K562 (cell line): ENCODE measurements around the gene LAGE3. TPM values are rescaled to one million over a fixed set of nuclear protein-coding genes. Genes with fewer than 3 reads are reported as not detected.
A peak's percentile ranks its signal among the peaks of the same experiment; 100 is the strongest.

Source experiments
- ARHGAP35 ChIP-seq: fragments of 450-650 bp; IDR thresholded peaks from 2 replicates; pipeline ENCODE4 v1.6.1; 2018; ENCODE audit not compliant: partially characterized antibody
- ILF3 ChIP-seq: fragments of 450-650 bp; IDR thresholded peaks from 2 replicates; pipeline ENCODE4 v1.6.1; 2018; ENCODE audit warnings: antibody characterized with exemption, mild to moderate bottlenecking, moderate library complexity, borderline replicate concordance
- KDM2B ChIP-seq: fragments of 250-450 bp; sonication (Bioruptor Pico); IDR thresholded peaks from 2 replicates; pipeline ENCODE4 v1.8.0; 2021; ENCODE audit warnings: mild to moderate bottlenecking, moderate library complexity
- MEIS2 ChIP-seq: fragments of 450-650 bp; IDR thresholded peaks from 2 replicates; pipeline ENCODE4 v1.6.1; 2014; ENCODE audit warnings: mild to moderate bottlenecking; ENCODE audit not compliant: partially characterized antibody
- NRF1 ChIP-seq, 2 experiments: fragments of 450-650 bp; IDR thresholded peaks in 1 of 2; conservative IDR thresholded peaks in 1 of 2; 2 replicates each; pipeline ENCODE4 v1.6.1; 2014; ENCODE audit warnings: mild to moderate bottlenecking in 2 of 2
- PHB ChIP-seq: fragments of 250-450 bp; sonication (Bioruptor Pico); IDR thresholded peaks from 2 replicates; pipeline ENCODE4 v1.5.0; 2021
- POLR2G ChIP-seq: fragments of 200-400 bp; formaldehyde crosslinking; IDR thresholded peaks from 2 replicates; pipeline ENCODE4 v1.6.1; 2017; ENCODE audit warnings: low read depth, mild to moderate bottlenecking, antibody characterized with exemption, low read length, moderate library complexity
- polyA plus RNA-seq, 8 experiments: library from polyadenylated mRNA; depleted of rRNA in 4 of 8; stranded (reverse) in 5 of 8; unstranded in 3 of 8; fragments of >200 nt; fragmentation: Nextera tagmentation in 2 of 8; fragmentation: Illumina TruSeq in 1 of 8; extraction: Ambion mirVana in 2 of 8; extraction: Trizol in 1 of 8; gene quantifications; 2 replicates each; pipeline versions ENCODE4 v1.2.1 to v1.2.3, GENCODE V29; 2011 to 2014; ENCODE audit warnings: inconsistent platforms in 1 of 8, missing spikeins in 1 of 8
- total RNA-seq, 7 experiments: library from RNA; depleted of rRNA in 6 of 7; stranded (reverse); fragments of >200 nt in 6 of 7; fragmentation: Illumina TruSeq in 2 of 7; extraction: Trizol in 2 of 7; gene quantifications; 2 replicates each; pipeline versions ENCODE4 v1.2.1 to v1.2.3, GENCODE V29; 2011 to 2021; ENCODE audit warnings: low replicate concordance in 1 of 7
- TF ChIP-seq, protein P1 (sequence below): fragments of 450-650 bp; IDR thresholded peaks from 2 replicates; pipeline ENCODE4 v1.6.1; 2016; ENCODE audit warnings: low read depth
- TF ChIP-seq, protein P2 (sequence below), 2 experiments: IDR thresholded peaks; 2 replicates each; pipeline ENCODE4 v1.6.1; 2011; ENCODE audit warnings: borderline replicate concordance in 1 of 2, control low read depth in 1 of 2, low read depth in 1 of 2, low read length in 1 of 2, mild to moderate bottlenecking in 1 of 2, mixed read lengths in 1 of 2, moderate library complexity in 1 of 2; ENCODE audit not compliant: insufficient read depth in 1 of 2, insufficient read length in 1 of 2, poor library complexity in 1 of 2, severe bottlenecking in 1 of 2; ENCODE audit errors: extremely low read depth in 1 of 2
- TF ChIP-seq, protein P3 (sequence below), 2 experiments: fragments of 450-650 bp in 1 of 2; IDR thresholded peaks; 2 replicates each; pipeline ENCODE4 v1.6.1; 2011 to 2017; ENCODE audit warnings: low read depth in 2 of 2, antibody characterized with exemption in 1 of 2, borderline replicate concordance in 1 of 2, low read length in 1 of 2, mild to moderate bottlenecking in 1 of 2, mixed read lengths in 1 of 2; ENCODE audit not compliant: control insufficient read depth in 1 of 2
- TF ChIP-seq, protein P4 (sequence below): fragments of 450-650 bp; formaldehyde crosslinking; IDR thresholded peaks from 2 replicates; pipeline ENCODE4 v1.4.0; 2022; ENCODE audit warnings: missing genetic modification characterization

The LAGE3 gene
- total and polyA plus RNA-seq, 9 of the 15 experiments (the other 6 are each of a cell fraction or from before 2014, with no cell fraction given), result 28.2 to 125 (median 35.8) TPM

DNA sequence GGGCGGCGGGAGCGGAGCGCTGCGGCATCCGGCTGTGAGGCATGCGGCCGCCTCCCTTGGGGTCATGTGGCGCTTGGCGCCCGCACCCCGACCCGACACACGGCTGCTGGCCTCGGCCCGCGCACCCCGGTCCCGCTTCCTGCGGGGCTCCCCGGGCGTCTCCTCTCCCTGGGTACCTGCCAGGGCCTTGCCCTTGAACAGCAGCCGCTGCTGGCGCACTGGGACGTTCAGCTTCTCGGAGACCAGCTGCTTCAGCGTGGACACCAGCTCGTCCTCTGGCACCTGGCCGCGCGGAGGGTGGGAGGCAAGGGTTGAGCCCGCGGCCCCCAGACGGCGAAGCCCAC is 6.9 kb upstream of the LAGE3 start (continued):
- no peak for TF ChIP-seq ARHGAP35
- no peak for TF ChIP-seq MEIS2
- TF ChIP-seq, protein P1, sequence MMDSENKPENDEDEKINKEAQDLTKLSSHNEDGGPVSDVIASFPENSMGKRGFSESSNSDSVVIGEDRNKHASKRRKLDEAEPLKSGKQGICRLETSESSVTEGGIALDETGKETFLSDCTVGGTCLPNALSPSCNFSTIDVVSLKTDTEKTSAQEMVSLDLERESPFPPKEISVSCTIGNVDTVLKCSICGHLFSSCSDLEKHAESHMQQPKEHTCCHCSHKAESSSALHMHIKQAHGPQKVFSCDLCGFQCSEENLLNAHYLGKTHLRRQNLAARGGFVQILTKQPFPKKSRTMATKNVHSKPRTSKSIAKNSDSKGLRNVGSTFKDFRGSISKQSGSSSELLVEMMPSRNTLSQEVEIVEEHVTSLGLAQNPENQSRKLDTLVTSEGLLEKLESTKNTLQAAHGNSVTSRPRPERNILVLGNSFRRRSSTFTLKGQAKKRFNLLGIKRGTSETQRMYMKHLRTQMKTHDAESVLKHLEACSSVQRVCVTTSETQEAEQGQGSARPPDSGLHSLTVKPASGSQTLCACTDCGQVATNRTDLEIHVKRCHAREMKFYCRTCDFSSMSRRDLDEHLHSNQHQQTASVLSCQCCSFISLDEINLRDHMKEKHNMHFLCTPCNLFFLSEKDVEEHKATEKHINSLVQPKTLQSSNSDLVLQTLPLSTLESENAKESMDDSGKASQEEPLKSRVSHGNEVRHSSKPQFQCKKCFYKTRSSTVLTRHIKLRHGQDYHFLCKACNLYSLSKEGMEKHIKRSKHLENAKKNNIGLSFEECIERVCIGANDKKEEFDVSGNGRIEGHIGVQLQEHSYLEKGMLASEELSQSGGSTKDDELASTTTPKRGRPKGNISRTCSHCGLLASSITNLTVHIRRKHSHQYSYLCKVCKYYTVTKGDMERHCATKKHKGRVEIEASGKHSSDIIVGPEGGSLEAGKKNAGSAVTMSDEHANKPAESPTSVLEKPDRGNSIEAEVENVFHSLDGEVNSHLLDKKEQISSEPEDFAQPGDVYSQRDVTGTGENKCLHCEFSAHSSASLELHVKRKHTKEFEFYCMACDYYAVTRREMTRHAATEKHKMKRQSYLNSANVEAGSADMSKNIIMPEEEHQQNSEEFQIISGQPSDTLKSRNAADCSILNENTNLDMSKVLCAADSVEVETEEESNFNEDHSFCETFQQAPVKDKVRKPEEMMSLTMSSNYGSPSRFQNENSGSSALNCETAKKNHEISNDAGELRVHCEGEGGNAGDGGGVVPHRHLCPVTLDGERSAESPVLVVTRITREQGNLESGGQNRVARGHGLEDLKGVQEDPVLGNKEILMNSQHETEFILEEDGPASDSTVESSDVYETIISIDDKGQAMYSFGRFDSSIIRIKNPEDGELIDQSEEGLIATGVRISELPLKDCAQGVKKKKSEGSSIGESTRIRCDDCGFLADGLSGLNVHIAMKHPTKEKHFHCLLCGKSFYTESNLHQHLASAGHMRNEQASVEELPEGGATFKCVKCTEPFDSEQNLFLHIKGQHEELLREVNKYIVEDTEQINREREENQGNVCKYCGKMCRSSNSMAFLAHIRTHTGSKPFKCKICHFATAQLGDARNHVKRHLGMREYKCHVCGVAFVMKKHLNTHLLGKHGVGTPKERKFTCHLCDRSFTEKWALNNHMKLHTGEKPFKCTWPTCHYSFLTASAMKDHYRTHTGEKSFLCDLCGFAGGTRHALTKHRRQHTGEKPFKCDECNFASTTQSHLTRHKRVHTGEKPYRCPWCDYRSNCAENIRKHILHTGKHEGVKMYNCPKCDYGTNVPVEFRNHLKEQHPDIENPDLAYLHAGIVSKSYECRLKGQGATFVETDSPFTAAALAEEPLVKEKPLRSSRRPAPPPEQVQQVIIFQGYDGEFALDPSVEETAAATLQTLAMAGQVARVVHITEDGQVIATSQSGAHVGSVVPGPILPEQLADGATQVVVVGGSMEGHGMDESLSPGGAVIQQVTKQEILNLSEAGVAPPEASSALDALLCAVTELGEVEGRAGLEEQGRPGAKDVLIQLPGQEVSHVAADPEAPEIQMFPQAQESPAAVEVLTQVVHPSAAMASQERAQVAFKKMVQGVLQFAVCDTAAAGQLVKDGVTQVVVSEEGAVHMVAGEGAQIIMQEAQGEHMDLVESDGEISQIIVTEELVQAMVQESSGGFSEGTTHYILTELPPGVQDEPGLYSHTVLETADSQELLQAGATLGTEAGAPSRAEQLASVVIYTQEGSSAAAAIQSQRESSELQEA, result no peak
- TF ChIP-seq, protein P2, sequence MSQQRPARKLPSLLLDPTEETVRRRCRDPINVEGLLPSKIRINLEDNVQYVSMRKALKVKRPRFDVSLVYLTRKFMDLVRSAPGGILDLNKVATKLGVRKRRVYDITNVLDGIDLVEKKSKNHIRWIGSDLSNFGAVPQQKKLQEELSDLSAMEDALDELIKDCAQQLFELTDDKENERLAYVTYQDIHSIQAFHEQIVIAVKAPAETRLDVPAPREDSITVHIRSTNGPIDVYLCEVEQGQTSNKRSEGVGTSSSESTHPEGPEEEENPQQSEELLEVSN (IDR thresholded peaks at IDR 0.05; ENCODE audit: borderline replicate concordance in 1 of 2, extremely low read depth in 1 of 2, insufficient read depth in 1 of 2, insufficient read length in 1 of 2, low read depth in 1 of 2, low read length in 1 of 2, poor library complexity in 1 of 2, severe bottlenecking in 1 of 2), result peak; percentile 87 to 98
- TF ChIP-seq, protein P3, sequence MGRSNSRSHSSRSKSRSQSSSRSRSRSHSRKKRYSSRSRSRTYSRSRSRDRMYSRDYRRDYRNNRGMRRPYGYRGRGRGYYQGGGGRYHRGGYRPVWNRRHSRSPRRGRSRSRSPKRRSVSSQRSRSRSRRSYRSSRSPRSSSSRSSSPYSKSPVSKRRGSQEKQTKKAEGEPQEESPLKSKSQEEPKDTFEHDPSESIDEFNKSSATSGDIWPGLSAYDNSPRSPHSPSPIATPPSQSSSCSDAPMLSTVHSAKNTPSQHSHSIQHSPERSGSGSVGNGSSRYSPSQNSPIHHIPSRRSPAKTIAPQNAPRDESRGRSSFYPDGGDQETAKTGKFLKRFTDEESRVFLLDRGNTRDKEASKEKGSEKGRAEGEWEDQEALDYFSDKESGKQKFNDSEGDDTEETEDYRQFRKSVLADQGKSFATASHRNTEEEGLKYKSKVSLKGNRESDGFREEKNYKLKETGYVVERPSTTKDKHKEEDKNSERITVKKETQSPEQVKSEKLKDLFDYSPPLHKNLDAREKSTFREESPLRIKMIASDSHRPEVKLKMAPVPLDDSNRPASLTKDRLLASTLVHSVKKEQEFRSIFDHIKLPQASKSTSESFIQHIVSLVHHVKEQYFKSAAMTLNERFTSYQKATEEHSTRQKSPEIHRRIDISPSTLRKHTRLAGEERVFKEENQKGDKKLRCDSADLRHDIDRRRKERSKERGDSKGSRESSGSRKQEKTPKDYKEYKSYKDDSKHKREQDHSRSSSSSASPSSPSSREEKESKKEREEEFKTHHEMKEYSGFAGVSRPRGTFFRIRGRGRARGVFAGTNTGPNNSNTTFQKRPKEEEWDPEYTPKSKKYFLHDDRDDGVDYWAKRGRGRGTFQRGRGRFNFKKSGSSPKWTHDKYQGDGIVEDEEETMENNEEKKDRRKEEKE (IDR thresholded peaks at IDR 0.05; ENCODE audit: borderline replicate concordance in 1 of 2, control insufficient read depth in 1 of 2, low read depth in 2 of 2, low read length in 1 of 2), result no peak
- TF ChIP-seq KDM2B, result peak; percentile 47; the same call in 1 of the 2 replicates
- TF ChIP-seq NRF1 (conservative IDR thresholded peaks at IDR 0.05 in 1 of 2, IDR thresholded peaks at IDR 0.05 in 1 of 2), result peak in 1 of 2 experiments; percentile 13; a peak in 2 of 4 replicates
- TF ChIP-seq, protein P4, sequence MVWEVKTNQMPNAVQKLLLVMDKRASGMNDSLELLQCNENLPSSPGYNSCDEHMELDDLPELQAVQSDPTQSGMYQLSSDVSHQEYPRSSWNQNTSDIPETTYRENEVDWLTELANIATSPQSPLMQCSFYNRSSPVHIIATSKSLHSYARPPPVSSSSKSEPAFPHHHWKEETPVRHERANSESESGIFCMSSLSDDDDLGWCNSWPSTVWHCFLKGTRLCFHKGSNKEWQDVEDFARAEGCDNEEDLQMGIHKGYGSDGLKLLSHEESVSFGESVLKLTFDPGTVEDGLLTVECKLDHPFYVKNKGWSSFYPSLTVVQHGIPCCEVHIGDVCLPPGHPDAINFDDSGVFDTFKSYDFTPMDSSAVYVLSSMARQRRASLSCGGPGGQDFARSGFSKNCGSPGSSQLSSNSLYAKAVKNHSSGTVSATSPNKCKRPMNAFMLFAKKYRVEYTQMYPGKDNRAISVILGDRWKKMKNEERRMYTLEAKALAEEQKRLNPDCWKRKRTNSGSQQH (CRISPR knock-in tag), result no peak
- no peak for TF ChIP-seq ILF3
- no peak for TF ChIP-seq PHB (CRISPR knock-in tag)
- peak; percentile 71; the same call in 1 of the 2 replicates for TF ChIP-seq POLR2G
